ENCODE data around the gene WBP2NL. TPM values are rescaled to one million over a fixed set of nuclear protein-coding genes. Genes with fewer than 3 reads are reported as not detected.

WBP2NL gene
- total RNA-seq, 2 donors from 2014 or later = not detected

- Histone ChIP-seq H3K4me1 (ENCODE audit: control insufficient read depth, insufficient read depth, low read length) (no peaks in the 10 kb centered on the region), H3K4me3 (ENCODE audit: low read length) (no peak overlapping the region), H3K27ac (ENCODE audit: low read depth, low read length) (no peak overlapping the region), H3K9me3 (ENCODE audit: control insufficient read depth, low read length) (no peaks in the 10 kb centered on the region), H3K36me3 (ENCODE audit: control insufficient read depth, insufficient read depth, low read length) (no peaks in the 10 kb centered on the region), H3K27me3 (ENCODE audit: control insufficient read depth, insufficient read depth, low read length, poor library complexity, severe bottlenecking) (peaks cover 46% of the 10 kb centered on the region), H3K9ac (ENCODE audit: extremely low read depth, low read length, poor library complexity, severe bottlenecking) (no peak overlapping the region)
- no peaks in the 10 kb centered on the region for H3K36me3 Mint-ChIP-seq (ENCODE audit: low read depth)
- TF ChIP-seq, protein P1, sequence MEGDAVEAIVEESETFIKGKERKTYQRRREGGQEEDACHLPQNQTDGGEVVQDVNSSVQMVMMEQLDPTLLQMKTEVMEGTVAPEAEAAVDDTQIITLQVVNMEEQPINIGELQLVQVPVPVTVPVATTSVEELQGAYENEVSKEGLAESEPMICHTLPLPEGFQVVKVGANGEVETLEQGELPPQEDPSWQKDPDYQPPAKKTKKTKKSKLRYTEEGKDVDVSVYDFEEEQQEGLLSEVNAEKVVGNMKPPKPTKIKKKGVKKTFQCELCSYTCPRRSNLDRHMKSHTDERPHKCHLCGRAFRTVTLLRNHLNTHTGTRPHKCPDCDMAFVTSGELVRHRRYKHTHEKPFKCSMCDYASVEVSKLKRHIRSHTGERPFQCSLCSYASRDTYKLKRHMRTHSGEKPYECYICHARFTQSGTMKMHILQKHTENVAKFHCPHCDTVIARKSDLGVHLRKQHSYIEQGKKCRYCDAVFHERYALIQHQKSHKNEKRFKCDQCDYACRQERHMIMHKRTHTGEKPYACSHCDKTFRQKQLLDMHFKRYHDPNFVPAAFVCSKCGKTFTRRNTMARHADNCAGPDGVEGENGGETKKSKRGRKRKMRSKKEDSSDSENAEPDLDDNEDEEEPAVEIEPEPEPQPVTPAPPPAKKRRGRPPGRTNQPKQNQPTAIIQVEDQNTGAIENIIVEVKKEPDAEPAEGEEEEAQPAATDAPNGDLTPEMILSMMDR (conservative IDR thresholded peaks at IDR 0.05) = no peak
- no peak for DNase-seq
- H3K4me3 Mint-ChIP-seq = no peak overlapping the region
- peaks cover 6% of the 10 kb centered on the region for H3K4me1 Mint-ChIP-seq
- WGBS, 2 experiments (ENCODE audit: insufficient coverage in 1 of 2, insufficient read length in 1 of 2) = 81 to 100% methylated on average over 1 of the region's 1 CpG
- H3K27ac Mint-ChIP-seq = no peak overlapping the region
- H3K27me3 Mint-ChIP-seq (ENCODE audit: insufficient read depth) = peaks cover 51% of the 10 kb centered on the region
- no peaks in the 10 kb centered on the region for H3K9me3 Mint-ChIP-seq
Measured at GRCh38 chr22:41978732-41979131, 19.9 kb upstream of the WBP2NL start.

DNA sequence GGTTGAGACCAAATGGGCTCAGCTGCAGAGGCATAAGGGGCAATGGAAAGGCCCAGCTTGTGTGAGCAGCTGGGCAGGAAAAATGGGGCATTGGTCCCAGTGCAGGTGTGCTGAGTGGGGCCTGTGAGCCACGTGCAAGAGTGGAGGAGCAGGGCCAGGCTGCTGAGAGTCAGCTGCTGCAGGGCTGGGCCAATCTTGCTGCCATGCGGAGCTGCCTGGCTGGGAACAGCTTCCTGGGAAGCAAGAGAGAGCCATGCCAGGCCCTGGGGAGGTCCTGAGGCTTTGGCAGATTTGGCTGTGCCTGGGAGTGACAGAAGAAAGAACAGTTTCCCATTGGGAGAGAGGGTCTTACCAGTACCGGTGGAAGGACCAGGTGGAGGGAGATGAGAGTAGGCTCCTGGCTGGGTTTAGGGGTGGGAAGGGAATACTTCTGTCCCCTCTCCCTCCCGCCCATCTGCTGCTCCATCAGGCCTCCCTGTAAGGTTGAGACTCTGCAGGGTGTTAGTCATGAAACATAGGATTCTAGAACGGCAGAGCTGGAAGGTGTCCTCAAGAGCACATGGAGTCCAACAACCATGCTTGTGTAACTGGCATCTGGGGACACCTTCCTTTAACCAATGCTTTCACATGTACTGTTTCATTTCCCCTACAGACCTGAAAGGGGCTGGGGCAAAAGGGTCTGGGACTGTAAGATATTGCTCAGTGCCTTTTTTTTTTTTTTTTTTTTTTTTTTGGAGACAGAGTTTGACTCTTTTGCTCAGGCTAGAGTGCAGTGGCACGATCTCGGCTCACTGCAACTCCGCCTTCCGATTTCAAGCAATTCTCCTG, 19.0 kb upstream of the WBP2NL start:
- 87 to 93% methylated on average over 7 to 9 of the region's 9 CpGs for WGBS, 2 experiments (ENCODE audit: insufficient coverage in 1 of 2, insufficient read length in 1 of 2)
- peaks cover 39% of the 10 kb centered on the region for H3K27me3 ChIP-seq (ENCODE audit: control insufficient read depth, insufficient read depth, low read length, poor library complexity, severe bottlenecking)
- no peaks in the 10 kb centered on the region for H3K36me3 ChIP-seq (ENCODE audit: control insufficient read depth, insufficient read depth, low read length)
- H3K27ac ChIP-seq (ENCODE audit: low read depth, low read length) = no peak overlapping the region
- no peaks in the 10 kb centered on the region for H3K9me3 Mint-ChIP-seq
- no peak overlapping the region for H3K4me3 Mint-ChIP-seq
- no peak overlapping the region for H3K27ac Mint-ChIP-seq
- no peak for DNase-seq
- no peaks in the 10 kb centered on the region for H3K9me3 ChIP-seq (ENCODE audit: control insufficient read depth, low read length)
- H3K27me3 Mint-ChIP-seq (ENCODE audit: insufficient read depth) = peaks cover 45% of the 10 kb centered on the region
- H3K4me1 Mint-ChIP-seq = peaks cover 6% of the 10 kb centered on the region
- no peaks in the 10 kb centered on the region for H3K36me3 Mint-ChIP-seq (ENCODE audit: low read depth)
- TF ChIP-seq, protein P1 (conservative IDR thresholded peaks at IDR 0.05) = no peak
- no peak overlapping the region for H3K4me3 ChIP-seq (ENCODE audit: low read length)
- H3K4me1 ChIP-seq (ENCODE audit: control insufficient read depth, insufficient read depth, low read length) = no peaks in the 10 kb centered on the region
- no peak overlapping the region for H3K9ac ChIP-seq (ENCODE audit: extremely low read depth, low read length, poor library complexity, severe bottlenecking)

DNA sequence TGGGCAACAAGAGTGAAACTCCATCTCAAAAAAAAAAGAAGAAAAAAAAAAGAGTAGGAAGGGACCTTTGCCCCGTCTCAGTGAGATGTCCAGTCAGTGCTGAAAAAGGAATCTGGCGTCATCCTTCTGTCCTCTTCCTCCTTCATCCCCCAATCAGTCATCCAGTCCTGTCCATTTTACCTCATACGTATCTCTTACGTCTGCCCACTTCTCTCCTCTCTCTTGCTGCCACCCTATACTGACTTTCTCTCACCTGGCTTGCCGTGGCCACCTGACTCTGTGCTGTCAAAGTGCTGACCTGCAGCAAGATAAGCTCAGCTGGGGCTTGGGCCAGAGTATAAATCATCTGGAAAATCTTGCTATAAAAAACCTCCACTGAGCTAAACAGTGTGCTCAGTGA, 15.7 kb upstream of the WBP2NL start:
- Mint-ChIP-seq H3K27ac (no peak overlapping the region), H3K9me3 (no peaks in the 10 kb centered on the region), H3K27me3 (ENCODE audit: insufficient read depth) (peaks cover 17% of the 10 kb centered on the region), H3K4me3 (no peak overlapping the region), H3K4me1 (peaks cover under 1% of the 10 kb centered on the region), H3K36me3 (ENCODE audit: low read depth) (no peaks in the 10 kb centered on the region)
- Histone ChIP-seq H3K27ac (ENCODE audit: low read depth, low read length) (no peak overlapping the region), H3K4me1 (ENCODE audit: control insufficient read depth, insufficient read depth, low read length) (no peaks in the 10 kb centered on the region), H3K36me3 (ENCODE audit: control insufficient read depth, insufficient read depth, low read length) (no peaks in the 10 kb centered on the region), H3K4me3 (ENCODE audit: low read length) (no peak overlapping the region), H3K27me3 (ENCODE audit: control insufficient read depth, insufficient read depth, low read length, poor library complexity, severe bottlenecking) (peaks cover 10% of the 10 kb centered on the region), H3K9ac (ENCODE audit: extremely low read depth, low read length, poor library complexity, severe bottlenecking) (no peak overlapping the region), H3K9me3 (ENCODE audit: control insufficient read depth, low read length) (no peaks in the 10 kb centered on the region)
- WGBS, 2 experiments (ENCODE audit: insufficient coverage in 1 of 2, insufficient read length in 1 of 2) = 87 to 88% methylated on average over 4 to 5 of the region's 5 CpGs
- TF ChIP-seq, protein P1 (conservative IDR thresholded peaks at IDR 0.05) = no peak
- no peak for DNase-seq

Measured in endodermal cell (in vitro differentiated cells).